ENCODE results near the gene TM4SF1. TPM values are rescaled to one million over a fixed set of nuclear protein-coding genes. Genes with fewer than 3 reads are reported as not detected.

TM4SF1 gene
- total RNA-seq, 1 donor from 2014 or later, result 112 TPM

GRCh38 chr3:149397528-149397927 lies 20.1 kb upstream of the TM4SF1 start:
- DNase-seq, result no peak
- intact Hi-C loops (cut with micrococcal nuclease), result no loop called here
- no peak for ATAC-seq

GRCh38 chr3:149396476-149396875 lies 19.0 kb upstream of the TM4SF1 start:
- intact Hi-C loops (cut with micrococcal nuclease), result no loop called here
- no peak for DNase-seq
- no peak for ATAC-seq

- ATAC-seq (peak; percentile 40), DNase-seq (no peak)
- intact Hi-C loops (cut with micrococcal nuclease), result no loop called here
Observed at GRCh38 chr3:149395107-149396089, 17.9 kb upstream of the TM4SF1 start.

DNA sequence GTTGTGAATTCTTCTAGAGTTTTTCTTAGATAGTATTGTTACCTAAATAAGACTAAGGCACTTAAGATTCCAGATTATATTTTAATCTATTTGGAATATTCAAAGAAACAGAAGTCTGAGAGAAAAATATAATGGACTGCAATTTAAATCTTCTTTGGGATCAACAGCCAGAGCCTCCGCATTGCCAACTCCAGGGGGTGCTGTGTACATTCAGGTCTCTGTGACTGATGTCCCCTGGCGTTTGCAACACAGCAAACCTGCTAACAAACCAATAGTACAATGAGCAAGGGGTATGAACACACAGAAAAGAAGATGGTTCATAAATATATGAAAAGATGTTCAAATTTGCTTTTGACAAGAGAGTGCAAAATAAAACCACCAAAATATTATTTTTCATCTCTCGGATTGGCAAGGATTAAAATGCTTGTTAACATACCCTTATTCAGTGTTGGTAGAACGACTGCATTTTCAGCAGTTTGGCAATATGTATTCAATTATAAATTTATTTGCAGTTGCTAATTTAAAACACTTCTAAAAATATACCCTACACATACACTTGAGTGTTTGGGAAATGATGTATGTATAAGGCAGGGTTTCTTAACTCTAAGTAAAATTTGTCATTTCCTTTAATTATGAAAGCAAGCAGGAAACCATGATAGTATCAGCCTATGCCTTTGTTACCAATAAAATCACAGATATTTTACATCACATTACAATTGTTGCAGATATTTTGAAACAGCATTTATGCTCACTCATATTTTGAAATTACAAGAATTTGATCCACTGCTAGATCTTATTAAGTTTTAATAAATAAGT lies 16.1 kb upstream of the TM4SF1 start:
- intact Hi-C loops (cut with micrococcal nuclease), result loop anchor here (5.0 kb wide), 1 partner anchor 89 kb away; no protein-coding TSS in a partner anchor
- ATAC-seq, result peak; percentile 78

GRCh38 chr3:149391960-149392359 lies 14.5 kb upstream of the TM4SF1 start:
- no peak for DNase-seq
- ATAC-seq, result no peak
- intact Hi-C loops (cut with micrococcal nuclease), result loop anchor here (5.0 kb wide), 1 partner anchor 90 kb away; no protein-coding TSS in a partner anchor

More for the DNA sequence above, 16.1 kb upstream of the TM4SF1 start:
- peak; percentile 74 for DNase-seq

DNA sequence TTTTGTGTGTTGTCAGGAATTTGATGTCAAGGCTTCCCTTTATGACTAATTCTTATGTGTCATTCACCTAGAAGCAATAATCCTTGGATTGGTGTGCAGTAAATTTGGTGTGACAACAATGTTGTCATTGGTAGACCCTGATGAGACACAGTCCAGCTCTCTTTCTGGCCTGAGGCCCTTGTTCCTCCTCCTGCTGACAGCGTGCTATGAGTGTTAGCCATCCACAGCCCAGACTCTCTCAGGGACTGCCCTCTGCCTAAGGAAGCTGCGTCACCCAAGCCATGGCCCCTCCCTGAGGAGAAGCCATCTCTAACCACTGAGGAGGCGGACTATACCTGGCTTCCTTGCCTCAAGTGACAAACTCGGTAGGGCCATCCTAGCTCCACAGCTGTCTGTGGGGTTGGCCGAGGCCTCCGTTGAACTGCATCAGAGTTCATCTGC lies 13.3 kb upstream of the TM4SF1 start:
- intact Hi-C loops (cut with micrococcal nuclease), result loop anchor here (5.0 kb wide), 1 partner anchor 92 kb away; no protein-coding TSS in a partner anchor
- no peak for DNase-seq
- no peak for ATAC-seq

- no peak for ATAC-seq
- intact Hi-C loops (cut with micrococcal nuclease), result loop anchor here (5.0 kb wide), 1 partner anchor 92 kb away; no protein-coding TSS in a partner anchor
- DNase-seq, result no peak
Observed at GRCh38 chr3:149390294-149390693, 12.8 kb upstream of the TM4SF1 start.

DNA sequence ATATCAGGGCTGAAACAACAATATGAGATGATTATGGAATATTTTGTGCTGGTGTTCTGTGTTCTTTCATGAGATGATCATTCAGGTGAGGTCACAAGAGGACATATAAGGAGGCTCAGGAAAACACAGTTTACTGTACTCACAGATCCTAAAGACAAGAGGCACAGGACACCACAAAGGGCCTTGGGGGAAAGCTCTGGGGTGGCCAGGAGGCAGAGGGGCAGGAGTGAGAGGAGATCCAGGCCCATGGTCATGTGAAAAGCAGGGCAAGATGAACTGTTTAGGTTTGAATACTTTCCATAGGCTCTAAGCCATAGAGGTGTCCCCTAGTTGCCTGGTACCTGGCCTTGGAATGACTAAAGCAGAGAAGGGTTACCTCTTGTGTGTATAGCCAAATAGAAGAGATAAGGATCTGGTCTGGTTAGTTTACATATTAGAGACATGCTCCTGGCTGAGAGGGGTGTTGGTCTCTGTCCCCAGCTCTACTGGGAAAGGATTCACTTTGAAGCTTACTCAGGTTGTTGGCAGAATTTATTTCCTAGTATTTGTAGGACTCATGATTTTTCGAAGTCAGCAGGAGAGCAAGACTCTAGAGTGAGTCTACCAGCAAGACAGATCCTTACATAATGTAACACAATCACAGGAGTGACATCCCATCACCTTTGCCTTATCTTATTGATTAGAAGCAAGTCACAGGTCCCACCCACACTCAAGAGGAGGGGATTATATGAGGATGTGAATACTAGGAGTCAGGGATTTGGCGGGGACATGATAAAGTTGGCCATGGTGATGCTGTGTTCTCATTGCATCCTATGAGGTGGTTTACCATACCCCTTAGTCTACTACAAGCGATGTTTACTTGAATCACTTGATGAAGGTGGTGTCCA lies 11.3 kb upstream of the TM4SF1 start:
- DNase-seq, result no peak
- ATAC-seq, result no peak
- intact Hi-C loops (cut with micrococcal nuclease), result no loop called here

GRCh38 chr3:149388001-149388440 lies 10.6 kb upstream of the TM4SF1 start:
- intact Hi-C loops (cut with micrococcal nuclease), result no loop called here
- ATAC-seq, result no peak
- no peak for DNase-seq

DNA sequence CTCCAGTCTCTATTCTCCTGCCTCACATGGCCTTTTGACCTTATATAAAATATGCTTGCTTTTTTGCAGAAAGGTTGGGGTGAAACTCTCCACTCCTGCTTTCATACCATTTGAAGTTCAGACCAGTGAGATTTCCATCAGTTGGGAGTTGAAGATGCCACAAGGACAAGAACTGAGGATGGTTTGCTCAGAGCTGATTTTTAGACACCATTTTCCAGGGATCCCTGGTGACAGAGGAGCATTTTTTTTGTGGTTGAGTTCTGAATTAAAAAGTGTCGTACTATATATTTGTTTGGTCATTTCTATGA lies 8.8 kb upstream of the TM4SF1 start:
- DNase-seq (no peak), ATAC-seq (no peak)
- intact Hi-C loops (cut with micrococcal nuclease), result no loop called here

GRCh38 chr3:149385617-149386298 lies 8.3 kb upstream of the TM4SF1 start:
- ATAC-seq (no peak), DNase-seq (no peak)
- intact Hi-C loops (cut with micrococcal nuclease), result no loop called here

GRCh38 chr3:149384911-149385321 lies 7.5 kb upstream of the TM4SF1 start:
- ATAC-seq (peak; percentile 52), DNase-seq (no peak)
- intact Hi-C loops (cut with micrococcal nuclease), result no loop called here

DNA sequence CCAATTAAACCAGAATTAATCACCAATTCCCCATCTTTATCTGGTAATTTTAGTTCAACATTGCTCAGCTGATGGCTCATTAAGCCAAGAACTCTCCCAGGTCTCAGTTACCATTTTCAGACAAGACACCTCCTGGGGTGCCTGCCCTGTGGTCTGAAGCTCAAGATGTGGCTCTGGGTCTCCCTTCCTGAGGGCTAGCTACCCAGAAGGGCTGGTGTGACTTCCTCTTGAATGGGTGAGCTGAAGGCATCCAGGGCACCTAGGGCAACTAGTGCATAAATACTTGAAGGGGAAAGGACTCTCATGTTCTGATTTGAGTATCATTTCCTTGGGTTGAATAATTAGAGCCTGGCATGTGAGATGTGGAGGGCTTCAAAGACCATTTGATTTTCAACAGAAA lies 6.7 kb upstream of the TM4SF1 start:
- ATAC-seq, result no peak
- intact Hi-C loops (cut with micrococcal nuclease), result no loop called here
- DNase-seq, result no peak

GRCh38 chr3:149383703-149384102 lies 6.3 kb upstream of the TM4SF1 start:
- DNase-seq, result no peak
- intact Hi-C loops (cut with micrococcal nuclease), result no loop called here

DNA sequence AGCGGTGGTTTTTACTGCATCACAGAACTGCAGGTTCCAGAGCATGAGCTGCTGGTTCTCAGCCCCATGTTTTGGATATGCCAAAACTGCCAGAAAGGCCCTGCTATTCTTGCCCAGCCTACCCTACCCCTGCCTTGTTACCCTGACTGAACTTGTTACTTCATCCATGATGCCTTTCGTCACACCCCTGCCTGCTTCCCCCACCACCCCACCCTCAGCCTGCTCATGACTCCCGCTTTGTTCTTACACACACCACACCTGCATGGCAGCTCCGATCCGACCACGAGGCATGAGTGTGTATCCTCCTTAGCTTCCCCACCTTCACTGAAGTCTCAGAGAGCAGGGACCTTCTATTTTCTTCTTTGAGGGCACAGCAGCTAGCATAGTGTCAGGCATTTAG lies 5.1 kb upstream of the TM4SF1 start:
- ATAC-seq (no peak), DNase-seq (no peak)
- intact Hi-C loops (cut with micrococcal nuclease), result no loop called here

More at GRCh38 chr3:149383703-149384102, 6.3 kb upstream of the TM4SF1 start:
- no peak for ATAC-seq

DNA sequence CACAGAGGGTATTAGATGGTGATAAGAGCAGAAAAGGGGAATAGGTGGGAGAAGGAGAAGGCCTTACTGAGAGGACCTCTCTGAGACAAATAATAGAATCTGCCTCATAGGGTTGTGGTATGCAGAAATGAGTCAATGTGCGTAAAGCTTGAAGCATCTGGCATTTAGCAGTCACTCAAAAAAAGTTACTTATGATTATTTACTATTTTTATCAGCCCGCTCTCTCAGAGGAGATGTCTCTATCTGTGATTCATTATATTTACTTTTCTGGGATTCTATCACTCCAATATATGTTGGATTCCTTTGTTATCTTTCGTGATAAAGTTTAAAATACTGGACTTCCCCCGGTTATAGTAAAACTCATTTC lies 4.6 kb upstream of the TM4SF1 start:
- intact Hi-C loops (cut with micrococcal nuclease), result no loop called here
- ATAC-seq (no peak), DNase-seq (no peak)

DNA sequence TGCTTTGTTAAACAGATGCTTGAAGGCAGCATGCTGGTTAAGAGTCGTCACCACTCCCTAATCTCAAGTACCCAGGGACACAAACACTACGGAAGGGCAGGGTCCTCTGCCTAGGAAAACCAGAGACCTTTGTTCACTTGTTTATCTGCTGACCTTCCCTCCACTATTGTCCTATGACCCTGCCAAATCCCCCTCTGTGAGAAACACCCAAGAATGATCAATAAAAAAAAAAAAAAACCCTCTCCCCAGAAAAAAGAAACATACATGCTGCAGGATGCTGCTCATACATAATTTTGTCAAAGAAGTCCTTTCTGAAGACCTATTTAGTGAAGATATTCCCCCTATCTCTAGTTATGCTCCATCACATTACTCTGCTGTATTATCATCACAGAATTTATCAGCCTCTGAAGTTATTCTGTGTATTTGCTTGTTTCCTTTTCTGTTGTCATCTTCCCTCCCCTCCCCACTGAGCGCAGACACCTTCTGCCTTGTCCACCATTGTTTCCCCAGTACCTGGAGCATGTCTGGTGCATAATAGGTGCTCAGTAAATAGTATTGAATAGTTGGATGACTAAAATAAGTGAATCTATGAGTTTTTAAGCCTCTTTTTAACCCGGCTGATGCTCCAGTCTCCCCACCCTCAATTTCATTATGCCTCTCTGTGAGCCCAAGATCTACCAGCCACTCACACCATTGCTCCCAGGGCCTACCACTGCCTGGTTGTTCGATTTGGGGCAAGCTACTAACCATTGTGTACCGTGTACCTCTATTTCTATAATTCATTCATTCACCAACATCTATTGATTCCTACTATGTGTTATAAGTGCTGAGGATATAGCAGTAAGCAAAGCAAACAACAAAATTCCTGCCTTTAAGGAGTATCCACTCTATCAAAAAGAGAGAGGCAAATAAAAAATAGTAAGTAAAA lies 4.0 kb upstream of the TM4SF1 start:
- no peak for ATAC-seq
- intact Hi-C loops (cut with micrococcal nuclease), result no loop called here
- DNase-seq, result no peak

All from left ventricle myocardium superior (tissue), 1 donor.